GM21576 (cell line): Measurements from ENCODE around the gene ADCY9.
"Not testable (repeated sequence)": the region's sequence is repeated elsewhere in the genome, so short reads cannot be mapped to it uniquely, and the experiment has no call there.

Source experiments
- ATAC-seq: cut with Tn5 transposase; IDR thresholded peaks from one replicate; pipeline ENCODE4 v1.9.1; 2021; ENCODE audit warnings: mild to moderate bottlenecking, moderate library complexity; ENCODE audit not compliant: unreplicated experiment

The ADCY9 gene

DNA sequence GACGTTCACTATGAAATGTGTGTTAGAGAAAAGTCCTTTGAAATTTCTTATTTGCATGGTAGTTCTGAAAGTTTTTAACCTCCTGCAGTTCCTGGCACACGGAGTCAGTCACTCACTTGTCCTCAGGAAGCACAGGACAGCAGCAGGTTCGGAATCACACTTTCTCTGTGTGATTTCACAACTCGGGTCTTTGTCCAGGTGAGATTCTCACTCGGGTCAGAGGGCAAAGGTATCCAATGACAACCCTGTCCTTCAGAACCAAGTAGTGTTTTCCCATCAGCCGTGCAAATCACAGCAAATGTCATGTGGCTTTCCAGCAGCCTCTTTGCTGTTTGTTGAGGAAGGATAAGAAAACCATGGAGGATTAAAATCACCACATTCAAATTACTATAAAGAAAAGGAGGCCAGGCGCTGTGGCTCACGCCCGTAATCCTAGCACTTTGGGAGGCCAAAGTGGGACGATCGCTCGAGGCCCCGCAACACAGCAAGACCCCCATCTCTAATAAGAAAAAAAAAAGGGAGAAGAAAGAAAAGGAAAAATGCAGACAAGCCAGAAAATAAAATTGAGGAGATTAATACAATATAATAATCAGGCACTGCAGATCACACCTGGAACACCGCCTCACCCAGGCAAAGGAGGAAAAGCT is 22.0 kb downstream of the ADCY9 start:
- no peak for ATAC-seq

DNA sequence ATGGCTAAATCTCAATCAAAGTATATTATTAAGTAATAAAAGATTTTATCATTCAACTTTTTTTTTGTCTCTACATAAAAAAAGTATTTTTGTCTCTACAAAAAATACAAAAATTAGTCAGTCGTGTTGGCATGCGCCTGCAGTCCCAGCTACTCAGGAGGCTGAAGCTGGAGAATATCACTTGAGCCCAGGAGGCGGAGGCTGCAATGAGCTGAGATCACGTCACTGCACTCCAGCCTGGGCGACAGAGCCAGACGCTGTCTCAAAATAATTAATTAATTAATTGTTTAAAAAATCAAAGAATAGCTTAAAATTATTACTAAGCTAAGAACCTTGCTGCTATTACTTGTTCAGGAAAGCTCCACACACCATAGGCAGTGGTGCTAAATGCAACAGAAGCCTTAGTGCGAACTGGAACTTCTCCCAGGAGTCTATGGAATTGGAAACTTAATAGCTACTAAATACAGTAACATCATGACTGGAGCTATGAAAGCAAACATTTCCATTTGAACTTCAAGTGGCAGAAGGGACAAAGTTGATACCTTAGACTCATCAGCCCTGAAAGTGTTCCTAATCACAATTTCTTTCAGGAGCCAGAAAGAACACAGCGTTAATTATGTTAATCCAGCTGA is 22.6 kb downstream of the ADCY9 start:
- ATAC-seq = no peak

DNA sequence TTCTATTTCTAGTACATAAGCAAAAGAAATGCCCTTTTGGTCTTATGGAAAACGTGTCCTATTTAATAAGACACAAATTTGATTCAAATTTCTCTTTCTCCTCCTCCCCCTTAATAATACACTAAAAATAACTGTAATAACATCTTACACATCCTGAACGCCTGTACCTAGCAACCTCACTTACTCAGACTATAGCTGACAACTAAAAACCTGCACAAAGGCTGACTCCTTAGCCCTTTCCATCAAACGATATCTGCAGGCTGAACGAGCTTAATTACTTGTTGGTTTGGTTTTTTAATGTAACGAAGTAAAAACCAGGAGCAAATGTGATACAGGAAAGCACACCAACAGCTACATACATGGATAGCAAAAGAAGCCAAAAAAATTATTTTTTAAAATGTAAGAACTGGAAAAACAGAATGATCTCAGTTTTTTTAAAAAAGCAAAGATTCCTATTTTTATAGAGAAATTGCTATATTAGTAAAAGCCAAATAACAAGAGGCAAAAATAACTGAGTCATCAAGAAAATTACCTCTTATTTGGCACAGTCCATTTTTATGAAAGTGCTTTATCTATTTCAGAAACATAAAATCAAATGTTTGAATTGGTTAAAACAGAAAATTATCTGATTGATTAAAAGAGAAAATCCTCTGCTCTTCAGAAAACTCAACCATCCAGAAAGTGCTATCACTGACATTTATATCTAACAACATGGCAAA is 23.5 kb downstream of the ADCY9 start:
- ATAC-seq = no peak

DNA sequence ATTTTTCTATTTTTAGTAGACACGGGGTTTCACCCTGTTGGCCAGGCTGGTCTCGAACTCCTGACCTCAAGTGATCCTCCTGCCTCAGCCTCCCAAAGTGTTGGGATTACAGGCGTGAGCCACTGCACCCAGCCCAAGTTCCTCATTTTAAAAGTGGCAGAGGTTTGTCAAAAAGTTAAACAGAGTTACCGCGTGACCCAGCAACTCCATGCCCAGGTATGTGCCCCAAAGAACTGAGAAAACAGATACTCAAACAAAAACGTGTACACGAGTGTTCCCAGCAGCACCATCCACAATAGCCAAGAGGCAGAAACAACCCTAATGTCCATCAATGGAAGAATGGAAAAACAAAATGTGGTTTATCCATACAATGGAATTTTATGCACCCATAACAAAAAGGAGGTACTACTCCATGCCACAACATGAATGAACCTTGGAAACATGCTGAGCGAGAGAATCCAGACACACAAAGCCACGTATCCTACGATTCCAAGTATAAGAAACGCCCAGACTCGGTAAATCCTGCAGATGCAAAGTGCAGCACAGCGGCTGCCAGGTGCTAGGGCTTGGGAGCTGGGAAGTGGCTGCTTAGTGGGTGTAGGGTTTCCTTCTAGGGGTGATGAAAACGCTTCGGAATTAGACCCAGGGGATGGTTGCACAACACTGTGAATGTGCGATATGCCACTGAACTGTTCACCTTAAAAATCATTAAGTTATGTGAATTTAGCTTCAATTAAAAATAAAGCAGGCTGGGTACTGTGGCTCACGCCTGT is 24.8 kb downstream of the ADCY9 start:
- ATAC-seq = no peak

DNA sequence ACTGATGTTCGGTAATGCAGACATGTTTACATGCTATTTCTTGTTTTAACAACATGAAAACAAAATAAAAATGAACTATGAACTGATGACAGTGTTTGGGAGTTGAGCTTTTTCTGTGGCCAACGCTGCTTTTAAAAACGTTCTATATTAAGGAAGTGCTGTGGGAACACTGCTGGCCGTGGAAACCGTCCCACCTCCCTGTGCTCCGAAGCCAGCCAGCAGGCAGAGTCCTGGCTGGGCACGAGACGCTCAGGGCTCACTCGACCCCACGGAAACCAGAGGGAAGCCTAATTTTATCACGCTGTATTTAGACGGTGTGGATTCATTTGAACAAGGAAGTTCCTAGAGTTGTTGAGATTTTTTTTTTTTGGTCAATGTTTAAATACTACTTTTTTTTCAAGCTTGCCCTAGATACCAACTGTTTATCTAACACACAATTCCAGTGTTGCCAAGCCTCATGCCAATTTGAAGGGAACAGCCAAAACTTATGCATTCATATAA is 25.8 kb downstream of the ADCY9 start:
- ATAC-seq = no peak

DNA sequence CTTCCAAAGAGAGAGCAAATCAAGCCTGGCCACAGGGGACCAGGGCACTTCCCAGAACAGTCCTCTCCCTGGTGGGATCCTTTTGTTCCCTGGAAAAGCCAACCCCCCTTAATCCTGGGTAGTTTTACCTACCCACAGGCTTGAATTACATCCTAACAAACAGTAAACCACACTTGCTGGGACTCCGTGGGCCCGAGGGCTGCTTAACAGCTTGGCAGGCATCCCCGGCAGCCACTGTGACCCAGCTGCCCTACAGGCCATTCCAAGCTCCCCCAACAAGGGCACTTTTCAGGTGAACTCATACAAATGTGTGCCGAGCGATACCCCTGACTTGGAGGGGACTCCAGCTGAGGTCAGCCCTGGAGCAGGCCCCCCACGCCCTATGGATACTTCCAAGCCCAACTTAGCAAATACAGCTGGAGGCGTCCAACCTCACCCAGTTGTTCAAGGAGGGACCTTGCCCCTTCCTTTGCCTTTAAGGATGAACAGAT is 26.4 kb downstream of the ADCY9 start:
- ATAC-seq = no peak

DNA sequence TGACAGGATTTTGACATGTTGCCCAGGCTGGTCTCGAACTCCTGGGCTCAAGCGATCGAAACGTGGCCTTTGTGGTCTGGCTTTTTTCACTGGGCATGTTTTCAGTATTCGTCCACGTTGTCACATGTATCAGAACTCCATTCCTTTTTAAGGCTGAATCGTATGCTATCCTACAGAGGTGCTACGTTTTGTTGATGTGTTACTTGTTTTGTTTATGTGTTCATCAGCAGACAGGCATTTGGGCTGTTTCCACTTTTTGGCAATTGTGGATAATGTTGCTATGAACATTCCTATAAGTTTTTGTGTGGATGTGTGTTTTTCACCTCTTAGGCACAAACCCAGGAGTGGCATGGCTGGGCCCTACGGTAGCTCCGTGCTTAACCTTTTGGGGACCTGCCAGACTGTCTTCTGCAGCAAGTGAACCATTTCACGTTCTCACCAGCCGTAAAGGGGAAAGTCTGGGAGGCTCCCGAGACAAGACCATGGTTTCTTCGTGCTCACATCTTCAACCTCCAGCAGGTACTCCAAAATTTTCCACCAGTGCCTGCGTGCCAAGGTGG is 26.9 kb downstream of the ADCY9 start:
- ATAC-seq = no peak

DNA sequence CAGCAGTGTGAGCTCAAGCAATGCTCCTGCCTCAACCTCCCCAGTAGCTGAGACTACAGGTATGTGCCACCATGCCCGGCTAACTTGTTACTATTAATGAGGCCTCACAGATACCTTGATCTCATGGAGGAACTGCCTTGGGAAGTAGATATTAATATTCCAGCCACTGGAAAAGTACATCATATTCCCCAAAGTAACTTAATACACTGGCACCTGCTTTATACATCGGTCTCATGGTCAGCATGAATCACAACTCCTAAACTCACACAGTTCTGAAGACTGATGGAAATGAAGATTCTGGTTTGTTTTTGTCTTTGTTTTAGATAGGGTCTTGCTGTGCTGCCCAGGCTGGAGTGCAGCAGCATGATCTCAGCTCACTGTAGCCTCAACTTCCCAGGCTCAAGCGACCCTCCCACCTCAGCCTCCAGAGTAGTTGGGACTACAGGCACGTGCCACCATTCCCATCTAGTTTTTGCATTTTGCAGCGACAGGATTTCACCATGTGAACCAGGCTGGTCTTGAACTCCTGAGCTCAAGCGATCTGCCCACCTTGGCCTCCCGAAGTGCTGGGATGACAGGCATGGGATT is 28.2 kb downstream of the ADCY9 start:
- ATAC-seq = no peak

DNA sequence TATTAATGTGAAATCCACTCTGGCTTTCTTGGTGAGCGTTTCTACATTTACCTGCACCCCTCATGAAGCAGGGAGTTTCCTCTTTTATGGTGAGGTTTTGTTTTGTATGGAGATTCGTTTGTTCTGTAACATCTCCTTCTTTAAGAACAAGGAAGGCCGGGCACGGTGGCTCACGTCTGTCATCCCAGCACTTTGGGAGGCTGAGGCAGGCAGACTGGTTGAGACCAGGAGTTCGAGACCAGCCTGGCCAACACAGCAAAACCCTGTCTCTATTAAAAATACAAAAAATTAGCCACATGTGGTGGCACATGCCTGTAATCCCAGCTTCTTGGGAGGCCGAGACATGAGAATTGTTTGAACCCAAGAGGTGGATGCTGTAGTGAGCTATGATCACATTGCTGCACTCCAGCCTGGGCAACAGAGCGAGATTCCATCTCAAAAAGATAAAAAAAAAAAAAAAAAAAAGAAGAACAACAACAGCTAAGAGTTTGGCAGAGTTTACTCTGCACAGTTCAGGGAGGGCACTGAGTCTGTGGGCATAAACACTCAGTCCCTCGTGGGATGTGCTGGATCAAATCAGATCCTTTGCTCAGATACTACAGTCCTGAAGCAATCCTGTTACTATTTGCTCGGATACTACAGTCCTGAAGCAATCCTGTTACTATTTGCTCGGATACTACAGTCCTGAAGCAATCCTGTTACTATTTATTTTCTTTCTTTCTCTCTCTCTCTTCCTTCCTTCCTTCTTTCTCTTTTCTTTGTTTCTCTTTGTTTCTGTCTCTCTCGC is 28.9 kb downstream of the ADCY9 start:
- ATAC-seq = no peak

DNA sequence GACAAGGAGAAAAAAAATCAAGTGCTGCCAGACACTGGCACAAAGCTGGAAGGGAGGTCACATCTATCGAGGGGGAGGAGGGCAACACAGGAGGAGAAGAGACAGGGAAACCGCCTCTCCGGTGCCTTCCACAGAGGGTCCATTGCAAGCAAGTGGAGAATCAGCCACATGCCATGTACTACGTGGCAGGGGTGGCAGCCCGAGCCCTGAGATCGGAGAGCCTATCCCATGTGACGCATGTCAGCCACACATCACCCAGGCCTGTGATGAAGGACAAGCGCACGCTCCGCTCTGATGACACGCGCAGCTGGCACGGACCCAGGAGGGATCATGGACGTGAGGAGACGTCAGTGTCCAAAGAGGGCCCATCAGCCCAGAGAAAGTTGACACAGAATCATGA is 30.1 kb downstream of the ADCY9 start:
- no peak for ATAC-seq

DNA sequence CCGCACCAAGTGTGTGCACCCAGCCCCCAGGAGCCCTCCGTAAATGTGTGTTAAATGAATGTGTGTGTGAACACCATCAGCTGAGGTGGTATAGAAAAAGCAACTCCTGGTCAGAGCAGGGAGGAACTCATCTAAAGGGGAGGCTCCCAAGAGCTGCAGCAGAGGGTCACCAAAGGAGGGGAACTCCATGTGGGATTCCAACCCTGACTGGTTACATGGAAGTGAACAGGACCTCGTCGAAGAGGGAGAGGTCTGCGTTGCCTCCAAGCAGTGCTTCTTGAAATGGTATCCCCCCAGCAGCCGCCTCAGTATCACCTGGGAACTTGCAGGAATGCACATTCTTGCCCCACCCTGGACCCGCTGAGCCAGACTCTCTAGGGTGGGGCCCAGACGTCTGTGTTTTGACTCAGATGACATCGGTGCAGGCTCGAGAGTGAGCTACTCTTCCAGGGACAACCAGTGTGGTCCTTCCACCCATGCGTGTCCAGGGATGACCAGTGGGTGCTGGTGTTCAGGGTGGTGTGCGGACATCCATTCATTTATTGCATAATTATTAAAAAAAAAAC is 30.8 kb downstream of the ADCY9 start:
- ATAC-seq = no peak

DNA sequence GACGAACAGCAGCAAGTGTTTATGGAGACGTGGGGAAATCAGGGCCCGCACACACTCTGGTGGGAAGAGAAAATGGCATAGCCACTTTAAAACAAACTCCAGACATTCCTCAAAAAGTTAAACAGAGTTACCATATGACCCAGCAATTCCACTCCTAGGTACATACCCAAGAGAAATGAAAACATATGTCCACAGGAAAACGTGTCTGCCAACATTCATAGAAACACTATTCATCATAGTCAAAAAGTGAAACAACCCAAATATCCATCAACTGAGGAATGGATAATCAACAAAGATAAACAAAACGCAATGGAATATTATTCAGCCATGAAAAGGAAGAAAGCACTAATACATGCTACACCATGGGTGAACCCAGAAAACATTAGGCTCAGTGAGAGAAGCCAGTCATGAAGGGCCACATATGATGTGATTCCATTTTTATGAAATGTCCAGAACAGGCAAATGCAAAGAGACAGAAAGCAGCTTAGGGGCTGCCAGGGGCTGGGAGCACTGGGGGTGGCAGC is 32.8 kb downstream of the ADCY9 start:
- no peak for ATAC-seq

DNA sequence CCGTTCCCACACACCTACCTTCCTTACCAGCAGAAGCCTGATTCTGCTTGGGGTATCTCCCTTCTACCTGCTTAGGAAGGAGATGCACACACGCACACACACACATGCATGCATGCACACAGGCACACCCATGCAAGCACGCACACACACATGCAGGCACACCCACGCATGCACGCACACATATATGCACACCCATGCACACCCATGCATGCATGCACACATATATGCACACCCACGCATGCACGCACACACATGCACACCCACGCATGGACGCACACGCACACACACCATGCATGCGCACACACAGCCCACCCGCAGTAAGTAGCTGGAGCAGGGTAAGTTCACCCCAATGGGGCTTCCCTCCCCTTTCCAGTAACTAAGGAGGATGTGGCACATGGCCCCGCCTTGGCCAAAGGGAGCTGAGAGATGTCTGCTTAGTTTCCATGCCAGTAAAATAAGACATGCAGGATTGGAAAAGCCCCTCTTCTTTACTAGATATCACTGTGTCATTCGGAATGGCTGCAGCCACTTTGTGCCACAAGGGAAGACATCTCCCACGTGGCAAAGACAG is 33.7 kb downstream of the ADCY9 start:
- no peak for ATAC-seq

DNA sequence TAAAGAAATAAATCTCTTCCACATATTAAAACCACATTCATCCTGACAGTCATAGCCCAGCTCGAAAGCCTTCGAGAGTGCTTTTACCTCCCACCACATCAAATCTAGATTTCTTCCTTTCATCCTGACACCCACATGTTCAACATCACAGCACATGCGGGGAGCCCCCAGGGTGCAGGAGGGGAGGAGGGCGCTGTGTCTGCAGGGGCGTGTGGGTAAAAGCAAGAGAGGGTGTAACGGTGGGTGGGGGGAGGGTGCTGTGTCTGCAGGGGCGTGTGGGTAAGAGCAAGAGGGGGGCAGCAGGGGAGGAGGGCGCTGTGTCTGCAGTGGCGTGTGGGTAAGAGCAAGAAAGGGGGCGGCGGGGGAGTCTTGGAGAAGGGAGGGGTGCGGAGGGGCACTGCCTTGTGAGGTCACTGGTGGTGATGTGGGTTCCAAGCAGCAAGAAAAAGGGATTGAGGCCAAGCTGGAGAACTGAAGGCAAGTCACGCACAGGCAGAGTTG is 34.7 kb downstream of the ADCY9 start:
- ATAC-seq = no peak

DNA sequence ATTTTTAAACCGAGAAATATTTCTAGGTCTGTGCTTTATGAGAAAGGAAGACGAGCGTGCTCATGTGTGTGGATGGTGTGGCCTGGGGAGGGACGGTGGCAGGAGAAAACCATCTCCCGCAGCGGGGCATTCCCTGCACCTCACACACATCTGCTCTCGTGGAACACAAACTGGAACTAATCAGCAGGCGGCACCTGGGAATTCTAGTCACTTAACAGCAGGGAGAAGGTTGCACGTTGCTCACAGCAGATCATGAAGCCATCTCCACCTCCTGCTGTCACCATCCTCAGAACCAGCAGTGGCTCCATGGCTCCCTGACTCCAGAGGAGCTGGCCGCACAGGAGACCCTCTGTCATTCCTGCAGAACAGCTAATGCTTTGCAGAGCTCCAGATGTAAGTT is 35.2 kb downstream of the ADCY9 start:
- no peak for ATAC-seq

DNA sequence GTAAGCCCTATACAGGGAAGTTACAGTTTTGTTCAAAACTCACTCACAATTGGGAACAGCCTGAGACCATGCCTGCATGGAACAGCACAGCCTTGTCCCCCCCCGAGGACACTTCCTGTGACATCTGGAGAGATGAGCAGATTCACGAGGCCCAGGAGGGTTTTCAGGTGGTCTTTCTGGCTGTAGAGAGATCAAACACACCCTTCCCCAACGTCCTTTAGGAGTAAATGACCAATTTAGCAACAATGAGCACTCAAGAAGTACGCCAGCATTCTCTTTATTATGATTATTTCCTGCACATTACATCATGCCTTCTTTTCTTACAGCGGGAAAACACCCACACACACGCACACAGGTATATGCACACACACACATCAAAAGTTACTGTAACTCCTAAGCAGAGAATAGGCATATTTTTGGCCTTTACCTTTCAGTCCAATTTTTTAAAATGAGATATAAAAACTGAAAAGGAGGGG is 39.0 kb downstream of the ADCY9 start:
- no peak for ATAC-seq

DNA sequence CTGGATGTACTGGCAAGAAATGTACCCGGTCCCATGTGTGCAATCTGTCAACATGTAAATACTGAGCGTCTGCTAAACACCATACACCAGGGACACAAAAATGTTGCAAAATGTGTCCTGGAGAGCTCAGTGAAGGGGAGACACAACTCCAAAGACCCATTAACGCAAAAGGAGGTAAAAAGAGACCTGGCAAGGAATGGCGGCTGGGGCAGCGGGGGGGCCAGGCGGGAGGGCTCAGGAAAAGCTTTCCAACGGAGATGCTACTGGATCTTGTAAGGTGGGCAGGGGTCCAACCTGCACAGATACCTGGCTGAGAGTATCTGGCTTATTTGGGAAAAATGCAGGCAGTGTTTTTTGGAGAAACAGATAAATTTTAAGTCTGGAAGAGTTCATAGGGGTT is 40.7 kb downstream of the ADCY9 start:
- no peak for ATAC-seq

DNA sequence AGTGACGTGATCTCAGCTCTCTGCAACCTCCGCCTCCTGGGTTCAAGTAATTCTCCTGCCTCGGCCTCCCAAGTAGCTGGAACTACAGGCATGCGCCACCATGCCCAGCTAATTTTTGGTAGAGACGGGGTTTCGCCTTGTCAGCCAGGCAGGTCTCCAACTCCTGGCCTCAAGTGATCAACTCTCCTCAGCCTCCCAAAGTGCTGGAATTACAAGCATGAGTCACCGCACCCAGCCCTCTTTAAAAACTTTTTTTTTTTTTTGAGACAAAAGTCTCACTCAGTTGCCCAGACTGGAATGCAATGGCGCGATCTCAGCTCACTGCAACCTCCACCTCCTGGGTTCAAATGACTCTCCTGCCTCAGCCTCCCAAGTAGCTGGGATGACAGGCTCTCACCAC is 43.1 kb downstream of the ADCY9 start:
- not testable (repeated sequence) for ATAC-seq
